GM18502 (cell line): ENCODE results near the gene RSPO3.
"Not testable (repeated sequence)": the region's sequence is repeated elsewhere in the genome, so short reads cannot be mapped to it uniquely, and the experiment has no call there.

Source experiments
- ATAC-seq: cut with Tn5 transposase; IDR thresholded peaks from one replicate; pipeline ENCODE4 v1.9.1; 2021; ENCODE audit warnings: mild to moderate bottlenecking; ENCODE audit not compliant: unreplicated experiment, poor library complexity

Gene RSPO3

DNA sequence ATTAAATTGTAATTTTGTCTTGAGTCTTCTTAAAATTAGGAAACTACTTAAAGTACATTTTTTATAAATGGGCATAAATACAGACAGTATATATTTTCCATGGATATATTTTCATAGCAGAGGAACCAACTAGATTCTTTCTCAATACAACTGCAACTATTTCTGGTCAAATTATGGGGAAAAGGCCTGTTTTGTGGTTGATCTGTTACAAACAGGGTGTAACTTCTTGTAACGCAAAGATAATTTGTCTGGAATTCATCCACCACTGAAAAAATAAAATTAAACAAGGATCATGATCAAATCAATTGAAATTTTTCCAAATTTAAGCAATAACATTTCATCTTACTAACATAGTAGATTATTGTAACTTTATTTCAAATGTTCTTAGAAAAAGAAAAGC is 81.0 kb downstream of the RSPO3 start:
- ATAC-seq, result no peak

DNA sequence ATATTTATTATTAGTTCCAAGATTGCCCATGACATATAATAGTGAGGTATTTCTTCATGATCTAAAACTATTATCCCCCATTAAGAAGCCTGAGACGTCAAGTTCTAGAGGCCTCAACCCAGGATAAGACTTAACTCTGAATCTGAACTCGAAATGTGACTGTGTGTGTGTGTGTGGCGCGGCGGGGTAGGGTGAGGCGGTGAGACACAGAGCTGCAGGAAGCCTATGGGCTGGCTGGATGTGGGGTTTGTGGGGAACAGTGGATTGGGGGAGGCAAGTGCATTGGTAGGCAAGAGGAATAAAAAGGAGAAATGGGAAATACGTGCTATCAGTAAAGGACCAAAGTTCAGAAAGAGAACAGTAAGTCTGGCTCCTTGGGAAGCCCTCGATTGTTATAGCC is 81.6 kb downstream of the RSPO3 start:
- ATAC-seq, result no peak

DNA sequence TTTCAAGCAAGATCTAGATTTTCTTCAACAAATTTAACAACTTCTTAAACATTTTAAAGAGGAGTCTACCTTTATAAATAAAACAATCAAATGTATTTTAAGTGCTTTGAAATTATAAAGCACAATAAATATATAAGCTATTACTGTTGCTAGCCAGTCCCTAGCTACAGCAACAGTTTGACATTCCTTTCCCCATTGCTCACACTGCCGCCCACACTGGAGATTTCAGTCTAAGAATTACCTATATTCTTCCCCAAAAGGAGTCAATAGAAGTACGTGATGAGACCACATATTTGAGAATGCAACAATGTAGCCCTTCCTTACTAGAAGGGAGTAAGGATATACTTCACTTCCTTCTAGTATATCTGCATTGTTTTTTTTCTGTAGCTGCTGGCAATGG is 82.8 kb downstream of the RSPO3 start:
- no peak for ATAC-seq

DNA sequence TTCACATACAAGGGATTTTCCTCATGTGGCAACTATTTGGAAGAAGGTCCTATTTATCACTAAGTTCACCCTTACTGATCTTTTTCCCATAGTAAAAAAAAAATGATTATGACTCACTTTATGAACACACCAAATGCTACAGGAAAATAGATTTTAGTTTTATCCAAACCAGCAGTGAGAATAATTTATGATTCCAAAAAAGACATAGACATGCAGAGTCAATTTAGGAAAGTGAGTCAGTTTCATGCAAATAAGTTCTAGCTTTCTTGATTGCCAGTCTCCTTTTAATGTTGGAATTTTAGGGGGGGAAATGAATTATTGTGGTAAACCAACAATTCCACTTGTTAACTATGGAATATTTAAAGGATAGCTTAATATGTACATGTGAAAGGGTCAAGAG is 84.2 kb downstream of the RSPO3 start:
- ATAC-seq, result no peak

DNA sequence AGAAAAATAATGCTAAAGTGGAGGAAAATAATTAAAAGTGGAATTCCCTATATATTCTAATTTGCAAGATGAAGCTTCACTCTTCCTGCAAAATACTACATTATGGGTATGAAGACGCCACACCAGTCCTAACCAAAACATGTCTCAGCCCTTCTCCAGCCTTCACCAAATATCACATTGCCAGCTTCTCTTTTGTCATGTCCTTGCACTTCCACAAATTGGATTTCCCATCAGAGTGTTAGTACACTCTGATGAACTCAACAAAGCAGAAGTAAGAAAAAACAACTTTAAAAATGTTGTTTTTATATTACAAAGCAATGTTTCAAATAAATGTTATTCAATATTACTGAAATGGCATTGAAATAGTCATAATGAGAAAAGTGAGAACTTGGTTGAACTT is 85.8 kb downstream of the RSPO3 start:
- ATAC-seq, result no peak

DNA sequence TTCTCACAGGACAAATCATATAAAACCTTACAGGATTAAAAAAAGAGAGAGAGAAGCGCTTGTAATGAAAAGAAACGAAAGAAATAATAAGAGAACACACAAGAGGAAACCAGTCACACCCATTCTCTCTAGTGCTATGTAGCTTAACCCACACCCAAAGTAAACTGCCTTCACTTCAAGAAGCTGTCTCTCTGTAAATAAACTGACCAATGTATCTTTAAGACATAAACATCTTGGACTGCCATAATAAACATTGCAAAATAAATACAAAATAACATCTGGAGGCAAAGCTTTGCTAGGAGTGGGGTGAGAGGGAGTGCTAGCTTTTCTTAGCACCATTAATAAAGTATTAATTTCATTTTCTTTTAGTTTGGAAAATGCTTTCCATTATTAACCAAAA is 86.6 kb downstream of the RSPO3 start:
- ATAC-seq, result no peak

DNA sequence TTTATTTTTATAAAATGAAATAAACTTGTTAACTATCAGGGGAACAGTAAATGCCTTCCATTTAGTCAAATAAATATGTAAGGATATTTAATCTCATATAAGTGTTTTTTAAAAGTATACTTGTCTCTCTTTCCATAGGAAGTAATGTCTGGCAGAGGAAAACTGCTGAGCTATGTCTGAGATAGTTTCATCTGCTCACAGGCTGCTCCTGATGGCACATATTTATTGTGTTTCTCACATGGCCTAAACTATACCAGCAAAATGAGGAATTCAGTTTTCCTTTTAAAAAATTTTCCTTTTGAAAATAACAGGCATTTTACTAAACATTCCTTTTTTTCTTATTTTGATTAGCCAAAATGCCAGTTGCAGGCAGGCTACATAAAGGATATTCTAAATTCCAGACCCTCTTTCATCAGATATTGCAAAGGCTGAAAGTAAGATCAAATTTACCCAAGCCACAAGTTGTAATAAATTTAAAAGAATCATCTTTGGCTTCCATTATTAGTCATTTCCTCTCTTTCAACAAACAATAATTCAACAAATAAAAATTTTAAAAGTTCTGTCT is 88.1 kb downstream of the RSPO3 start:
- ATAC-seq, result no peak

DNA sequence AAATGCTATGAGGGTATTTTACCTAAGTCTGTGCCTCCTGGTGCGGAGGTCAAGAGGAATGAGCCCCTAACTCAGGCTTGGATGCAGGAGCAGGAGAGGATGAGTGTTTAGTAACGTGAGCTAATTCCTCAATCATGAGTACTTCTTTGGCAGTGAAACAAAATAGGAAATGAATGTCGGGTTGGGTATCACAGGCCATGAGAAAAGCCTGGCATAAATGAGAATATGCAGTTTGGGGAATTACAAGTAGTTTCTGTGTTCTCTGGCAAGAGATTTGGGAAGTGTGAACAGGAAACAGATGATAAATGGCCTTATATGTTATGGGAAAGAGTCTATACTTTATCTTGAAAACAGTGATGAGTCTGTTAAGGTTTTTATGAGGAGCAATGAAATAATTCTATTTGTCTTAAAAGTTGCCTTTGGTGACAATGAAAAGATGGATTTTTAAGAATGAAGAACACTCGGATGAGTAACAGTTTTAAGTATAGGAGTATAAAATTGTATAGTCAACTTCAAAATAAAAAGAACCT is 89.2 kb downstream of the RSPO3 start:
- no peak for ATAC-seq

DNA sequence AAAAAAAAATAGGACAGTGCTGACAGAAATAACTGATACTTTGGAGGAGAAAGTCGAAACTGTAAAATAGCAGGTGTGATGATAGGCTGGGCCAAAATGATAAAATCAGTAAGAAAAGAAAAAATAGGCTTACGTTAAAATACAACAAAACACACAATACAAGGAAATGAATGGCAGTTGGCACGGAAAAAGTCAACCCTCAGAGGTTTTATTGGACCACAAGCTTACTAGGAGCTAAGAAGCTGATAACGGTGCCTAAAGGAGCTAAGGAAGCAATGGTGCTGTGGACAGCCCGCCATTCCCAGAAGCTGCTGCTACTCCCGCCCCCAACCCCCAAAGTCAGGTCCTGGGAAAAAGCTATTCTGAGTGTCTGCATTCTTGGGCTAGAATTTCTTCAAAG is 92.3 kb downstream of the RSPO3 start:
- no peak for ATAC-seq

DNA sequence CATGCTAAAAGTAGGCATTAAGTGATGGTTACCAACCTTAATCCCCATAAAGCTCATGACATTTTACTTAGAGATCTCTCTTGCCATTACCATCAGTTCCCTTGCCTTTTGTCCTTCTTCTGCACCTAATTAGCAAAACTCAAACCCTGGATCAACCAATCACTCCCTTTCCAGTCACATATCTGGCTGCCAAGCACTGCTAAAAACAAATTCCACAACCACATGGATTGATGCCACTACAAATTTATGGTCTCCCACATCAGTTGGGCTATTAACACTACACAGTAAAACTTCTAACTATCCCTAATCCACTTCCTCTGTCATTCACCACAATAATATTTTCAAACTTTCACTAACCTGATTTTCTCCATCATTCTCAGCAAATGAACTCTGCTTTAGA is 93.9 kb downstream of the RSPO3 start:
- ATAC-seq, result no peak

DNA sequence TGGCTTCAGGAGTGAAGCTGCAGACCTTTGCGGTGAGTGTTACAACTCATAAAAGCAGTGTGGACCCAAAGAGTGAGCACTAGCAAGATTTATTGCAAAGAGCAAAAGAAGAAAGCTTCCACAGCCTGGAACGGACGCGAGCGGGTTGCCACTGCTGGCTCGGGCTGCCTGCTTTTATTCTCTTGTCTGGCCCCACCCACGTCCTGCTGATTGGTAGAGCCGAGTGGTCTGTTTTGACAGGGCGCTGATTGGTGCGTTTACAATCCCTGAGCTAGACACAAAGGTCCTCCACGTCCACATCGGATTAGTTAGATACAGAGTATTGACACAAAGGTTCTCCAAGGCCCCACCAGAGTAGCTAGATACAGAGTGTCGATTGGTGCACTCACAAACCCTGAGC is 95.6 kb downstream of the RSPO3 start:
- ATAC-seq, result not testable (repeated sequence)

DNA sequence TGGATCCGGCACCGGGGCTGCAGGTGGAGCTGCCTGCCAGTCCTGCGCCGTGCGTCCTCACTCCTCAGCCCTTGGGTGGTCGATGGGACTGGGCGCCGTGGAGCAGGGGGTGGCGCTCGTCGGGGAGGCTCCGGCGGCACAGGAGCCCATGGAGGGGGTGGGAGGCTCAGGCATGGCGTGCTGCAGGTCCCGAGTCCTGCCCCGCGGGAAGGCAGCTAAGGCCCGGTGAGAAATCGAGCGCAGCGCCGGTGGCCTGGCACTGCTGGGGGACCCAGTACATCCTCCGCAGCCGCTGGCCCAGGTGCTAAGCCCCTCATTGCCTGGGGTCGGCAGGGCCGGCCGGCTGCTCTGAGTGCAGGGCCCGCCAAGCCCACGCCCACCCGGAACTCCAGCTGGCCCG is 96.1 kb downstream of the RSPO3 start:
- ATAC-seq, result not testable (repeated sequence)

DNA sequence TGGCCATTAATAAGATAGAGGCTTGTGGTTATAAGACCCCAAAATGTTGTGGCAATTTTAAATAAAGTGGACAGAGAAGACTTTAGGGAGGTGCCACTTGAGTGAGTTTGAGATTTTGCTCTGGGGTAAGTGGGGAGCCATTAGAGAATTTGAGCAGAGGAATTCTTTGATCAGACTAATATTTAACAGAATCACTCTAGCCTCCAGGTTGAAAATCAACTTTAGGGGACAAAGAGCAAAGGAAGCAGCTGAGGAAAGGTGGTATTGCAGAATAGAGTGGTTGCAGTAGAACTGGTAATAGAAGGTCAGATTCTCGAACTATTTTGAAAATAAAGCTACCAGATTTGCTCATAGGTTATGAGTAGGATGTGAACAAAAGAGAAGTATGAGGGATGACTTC is 97.5 kb downstream of the RSPO3 start:
- no peak for ATAC-seq

DNA sequence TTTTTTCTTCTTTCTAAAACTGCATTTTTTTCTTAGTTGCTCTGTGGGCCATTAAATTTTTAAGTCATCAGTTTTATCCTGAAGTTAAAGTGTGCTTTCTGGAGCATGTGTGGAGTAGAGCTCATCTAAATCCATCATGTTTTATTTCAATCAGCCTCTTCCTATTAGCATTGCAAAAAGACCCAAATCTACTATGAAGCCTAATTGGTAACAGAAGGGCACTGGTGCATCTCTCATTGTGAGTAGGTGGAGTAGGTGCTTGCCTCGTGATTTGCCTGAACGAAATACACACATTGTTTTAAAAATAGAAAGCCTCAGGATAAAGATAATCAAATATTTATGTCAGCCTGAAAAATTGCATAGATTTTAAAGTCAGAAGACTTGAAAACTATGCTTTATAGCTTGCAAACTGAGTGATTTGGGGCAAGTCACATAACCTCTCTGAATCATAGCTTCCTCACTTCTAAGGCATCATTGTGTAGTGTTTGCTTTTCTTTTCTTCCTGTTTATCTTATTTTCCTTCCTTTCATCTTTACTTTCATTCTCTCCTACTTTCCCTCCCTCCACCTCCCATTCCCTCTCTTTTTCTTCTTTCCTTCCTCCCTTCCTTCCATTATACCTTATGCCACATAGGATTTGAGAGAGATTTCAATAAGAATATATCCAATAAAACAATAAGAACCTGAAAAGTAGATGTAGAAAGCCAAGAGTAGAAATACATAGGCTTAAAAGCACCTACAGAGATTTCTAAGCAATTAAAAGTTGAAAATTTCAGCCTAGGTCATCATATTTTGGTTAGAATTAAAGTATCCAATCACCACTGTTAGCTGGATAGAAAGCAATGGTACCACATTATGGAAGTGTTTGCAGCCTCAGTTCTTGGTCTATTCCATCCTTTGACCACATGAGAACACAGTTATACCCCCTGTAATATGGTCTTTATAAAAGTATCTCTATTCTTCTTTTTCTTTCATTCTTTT is 98.6 kb downstream of the RSPO3 start:
- no peak for ATAC-seq

DNA sequence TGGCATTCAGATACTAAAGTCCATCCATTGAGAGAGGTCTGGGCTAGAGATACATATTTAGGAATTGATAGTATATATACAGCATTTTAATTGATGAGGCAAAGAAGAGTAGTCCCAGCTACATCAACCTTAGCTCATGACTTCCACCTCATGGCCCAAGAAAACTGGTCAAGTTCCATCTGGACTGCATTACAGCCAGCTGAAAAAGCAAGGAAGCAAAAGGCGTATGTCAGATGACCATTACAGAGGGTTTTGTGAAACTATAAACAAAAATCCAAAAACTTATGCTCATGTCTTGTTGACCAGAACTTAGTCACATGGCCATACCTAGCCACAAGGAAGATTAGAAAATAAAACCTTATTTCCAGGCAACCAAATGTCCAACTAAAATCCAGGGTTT is 101.4 kb downstream of the RSPO3 start:
- no peak for ATAC-seq

DNA sequence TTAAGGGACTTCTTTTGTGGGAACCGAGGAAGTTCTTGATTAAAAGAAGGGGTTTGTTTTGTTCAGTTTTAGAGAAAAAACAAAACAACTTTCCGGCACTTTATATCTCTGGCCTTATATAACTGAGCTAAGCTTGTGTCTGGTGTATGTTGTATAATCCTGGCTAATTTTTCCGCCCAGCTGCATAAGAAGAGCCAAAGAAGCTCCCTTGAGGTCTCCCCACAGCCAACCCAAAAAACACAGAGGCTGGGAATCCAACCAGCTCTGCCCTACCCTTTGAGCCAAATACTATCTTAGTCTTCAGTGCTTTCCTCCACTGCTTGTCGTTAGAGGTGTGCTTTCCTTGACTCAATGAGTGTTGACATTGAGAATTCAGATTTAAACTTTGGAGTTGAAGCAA is 102.7 kb downstream of the RSPO3 start:
- no peak for ATAC-seq

DNA sequence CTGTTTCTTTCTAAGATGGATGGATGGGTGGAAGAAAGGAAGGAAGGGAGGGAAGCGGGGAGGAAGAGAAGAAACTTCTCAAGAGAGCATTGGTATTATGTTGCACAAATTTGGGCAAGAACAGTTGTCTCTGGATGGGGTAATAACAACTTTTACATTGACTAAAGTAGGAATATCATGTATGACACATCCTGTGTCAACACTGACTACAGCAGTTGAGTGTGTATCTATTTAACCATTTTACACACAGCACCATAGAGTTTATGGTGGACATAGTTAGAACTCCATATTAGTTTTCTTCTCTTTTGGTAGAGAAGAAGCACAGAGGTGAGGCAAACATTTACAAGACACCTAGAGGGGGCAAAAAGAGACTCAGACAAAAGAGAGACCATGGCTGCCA is 103.9 kb downstream of the RSPO3 start:
- ATAC-seq, result no peak

DNA sequence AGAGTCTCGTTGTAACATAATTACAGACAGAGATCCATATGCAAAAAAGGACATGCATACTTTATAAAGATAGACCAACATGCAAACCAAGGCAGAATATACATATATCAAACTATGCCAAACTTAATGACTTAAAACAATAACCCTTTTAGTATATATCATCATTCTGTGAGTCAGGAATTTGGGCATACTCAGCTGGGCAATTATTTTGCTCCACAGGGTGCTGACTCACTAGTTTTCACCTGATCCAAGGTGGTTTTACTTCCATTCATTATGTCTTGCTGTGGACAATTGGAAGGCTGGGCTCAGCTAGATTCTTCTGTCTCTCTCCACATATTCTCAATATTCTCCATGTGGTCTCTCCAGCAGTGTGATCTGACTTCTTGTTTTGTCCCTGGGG is 107.0 kb downstream of the RSPO3 start:
- no peak for ATAC-seq

DNA sequence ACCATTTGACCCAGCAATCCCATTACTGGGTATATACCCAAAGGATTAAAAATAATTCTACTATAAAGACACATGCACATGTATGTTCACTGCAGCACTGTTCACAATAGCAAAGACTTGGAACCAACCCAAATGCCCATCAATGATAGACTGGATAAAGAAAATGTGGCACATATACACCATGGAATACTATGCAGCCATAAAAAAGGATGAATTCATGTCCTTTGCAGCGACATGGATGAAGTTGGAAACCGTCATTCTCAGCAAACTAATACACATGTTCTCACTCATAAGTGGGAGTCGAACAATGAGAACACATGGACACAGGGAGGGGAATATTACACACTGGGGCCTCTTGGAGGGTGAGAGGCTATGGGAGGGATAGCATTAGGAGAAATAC is 115.3 kb downstream of the RSPO3 start:
- not testable (repeated sequence) for ATAC-seq

DNA sequence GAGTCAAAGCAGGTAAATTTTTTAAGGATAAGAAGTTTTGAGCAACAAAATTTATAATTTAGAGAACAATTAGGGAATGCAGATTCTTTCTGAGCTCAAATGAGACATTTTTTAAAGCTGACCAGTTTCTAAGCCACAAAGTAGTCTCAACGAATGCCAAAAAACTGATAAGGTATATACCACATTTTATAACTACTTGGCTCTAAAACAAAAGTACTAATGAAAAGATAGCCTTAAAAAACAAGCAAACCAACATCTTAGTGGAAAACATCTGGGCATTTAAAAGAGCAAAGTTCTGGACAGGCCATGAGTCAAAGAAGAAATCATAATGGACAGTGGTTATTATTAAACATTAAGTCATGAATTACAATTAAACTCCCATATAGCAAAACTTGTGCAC is 125.0 kb downstream of the RSPO3 start:
- no peak for ATAC-seq
